ENCODE data around the gene GRIN3B. TPM values are rescaled to one million over a fixed set of nuclear protein-coding genes. Genes with fewer than 3 reads are reported as not detected.
A peak's percentile ranks its signal among the peaks of the same experiment; 100 is the strongest.

The GRIN3B gene
- total and polyA plus RNA-seq, 7 experiments from 2014 or later = 0.10 to 0.56 (median 0.19) TPM; not detected in 4

DNA sequence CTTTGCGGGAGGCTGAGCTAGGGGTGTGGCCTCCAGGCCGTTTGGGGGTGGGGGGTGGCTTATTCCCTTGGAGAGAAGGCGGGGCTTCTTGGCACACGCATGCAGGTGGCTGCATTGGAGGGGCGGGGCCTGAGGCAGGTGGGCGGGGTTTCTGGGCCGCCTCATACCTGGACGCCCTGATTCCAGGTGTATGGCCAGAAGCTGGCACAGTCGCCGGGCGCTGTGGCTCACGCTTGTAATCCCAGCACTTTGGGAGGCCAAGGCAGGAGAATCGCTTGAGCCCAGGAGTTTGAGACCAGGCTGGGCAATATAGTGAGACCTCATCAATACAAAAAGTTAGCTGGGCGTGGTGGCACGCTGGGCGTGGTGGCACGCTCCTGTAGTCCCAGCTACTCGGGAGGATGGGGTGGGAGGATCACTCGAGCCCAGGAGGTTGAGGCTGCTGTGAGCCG, 47.5 kb downstream of the GRIN3B start:
- ATAC-seq (no peak), DNase-seq (no peak)
- Histone ChIP-seq H3K27me3 (ENCODE audit: control insufficient read depth in 2 of 2, insufficient read depth in 2 of 2, low read length in 2 of 2) (no peaks in the 10 kb centered on the region), H3K27ac (ENCODE audit: low read depth, low read length) (no peak overlapping the region), H3K36me3 (ENCODE audit: control insufficient read depth in 2 of 3, insufficient read depth in 3 of 3, low read length in 3 of 3) (peaks cover 0 to 55% (median 0%) of the 10 kb centered on the region in 3 experiments), H3K9me3 (ENCODE audit: control insufficient read depth in 2 of 3, low read length in 3 of 3) (no peaks in the 10 kb centered on the region), H3K4me3 (ENCODE audit: low read length) (no peak overlapping the region), H3K4me1 (ENCODE audit: control insufficient read depth in 2 of 2, insufficient read depth in 2 of 2, low read length in 2 of 2) (no peaks in the 10 kb centered on the region)
- Mint-ChIP-seq H3K4me1 (peaks cover 0 to 13% (median 5%) of the 10 kb centered on the region in 7 donors), H3K27me3 (no peaks in the 10 kb centered on the region), H3K9me3 (peaks cover 0 to 2% (median 0%) of the 10 kb centered on the region in 11 donors), H3K27ac (no peak overlapping the region), H3K4me3 (no peak overlapping the region), H3K36me3 (peaks cover 0 to 8% (median 6%) of the 10 kb centered on the region in 5 donors)
- intact Hi-C loops (cut with micrococcal nuclease) = no loop called here
- POLR2A ChIA-PET = interaction anchor here (0.7 to 1.4 kb wide), 7 partner anchors 8 to 804 kb away, joined by 3 to 6 read pairs (median 4); partner anchors contain the start of gene ABCA7
- CTCF ChIA-PET = interaction anchor here (1.2 to 1.4 kb wide), 2 partner anchors 10 to 18 kb away, joined by 3 to 7 read pairs; no protein-coding TSS in a partner anchor

DNA sequence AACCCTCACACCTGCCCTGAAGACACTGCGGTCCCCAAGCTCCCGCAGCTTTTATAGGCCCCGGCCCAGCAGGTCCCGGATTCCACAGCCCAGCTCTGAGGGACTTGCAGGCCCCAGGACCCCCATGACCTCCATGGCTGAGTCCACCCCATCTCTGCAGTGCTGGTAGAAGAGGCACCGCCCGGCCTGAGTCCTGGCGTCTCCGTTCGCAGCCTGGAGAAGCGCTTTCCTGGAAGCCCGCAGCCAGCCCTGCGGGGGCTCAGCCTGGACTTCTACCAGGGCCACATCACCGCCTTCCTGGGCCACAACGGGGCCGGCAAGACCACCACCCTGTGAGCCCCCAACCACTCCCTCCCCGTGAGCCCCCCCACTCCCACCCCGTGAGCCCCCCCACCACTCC, 48.9 kb downstream of the GRIN3B start:
- Histone ChIP-seq H3K9me3 (ENCODE audit: control insufficient read depth in 2 of 3, low read length in 3 of 3) (no peaks in the 10 kb centered on the region), H3K36me3 (ENCODE audit: control insufficient read depth in 2 of 3, insufficient read depth in 3 of 3, low read length in 3 of 3) (peaks cover 0 to 54% (median 0%) of the 10 kb centered on the region in 3 experiments), H3K4me3 (ENCODE audit: low read length) (no peak overlapping the region), H3K27ac (ENCODE audit: low read depth, low read length) (no peak overlapping the region), H3K4me1 (ENCODE audit: control insufficient read depth in 2 of 2, insufficient read depth in 2 of 2, low read length in 2 of 2) (no peaks in the 10 kb centered on the region), H3K27me3 (ENCODE audit: control insufficient read depth in 2 of 2, insufficient read depth in 2 of 2, low read length in 2 of 2) (no peaks in the 10 kb centered on the region)
- H3K4me1 Mint-ChIP-seq = peaks cover 0 to 22% (median 8%) of the 10 kb centered on the region in 7 donors
- no peak overlapping the region for H3K4me3 Mint-ChIP-seq
- intact Hi-C loops (cut with micrococcal nuclease) = no loop called here
- DNase-seq = no peak
- peaks cover 0 to 2% (median 0%) of the 10 kb centered on the region in 11 donors for H3K9me3 Mint-ChIP-seq
- POLR2A ChIA-PET = interaction anchor here (0.7 to 1.5 kb wide), 6 partner anchors 9 to 33 kb away, joined by 3 to 6 read pairs (median 3); partner anchors contain the start of gene ABCA7
- H3K27ac Mint-ChIP-seq = no peak overlapping the region
- no peaks in the 10 kb centered on the region for H3K27me3 Mint-ChIP-seq
- CTCF ChIA-PET = no interaction called here
- H3K36me3 Mint-ChIP-seq = peaks cover 0 to 14% (median 6%) of the 10 kb centered on the region in 5 donors
- ATAC-seq = no peak

DNA sequence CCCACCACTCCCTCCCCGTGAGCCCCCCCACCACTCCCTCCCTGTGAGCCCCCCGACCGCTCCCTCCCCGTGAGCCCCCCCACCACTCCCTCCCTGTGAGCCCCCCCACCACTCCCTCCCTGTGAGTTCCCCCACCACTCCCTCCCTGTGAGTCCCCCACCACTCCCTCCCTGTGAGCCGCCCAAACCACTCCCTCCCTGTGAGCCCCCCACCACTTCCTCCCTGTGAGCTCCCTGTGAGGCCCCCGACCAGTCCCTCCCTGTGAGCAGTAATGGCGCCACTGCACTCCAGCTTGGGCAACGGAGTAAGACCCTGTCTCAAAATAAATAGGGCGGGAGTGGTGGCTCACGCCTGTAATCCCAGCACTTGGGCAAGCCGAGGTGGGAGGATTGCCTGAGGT, 49.6 kb downstream of the GRIN3B start:
- H3K27ac ChIP-seq (ENCODE audit: low read depth, low read length) = no peak overlapping the region
- no peaks in the 10 kb centered on the region for H3K9me3 ChIP-seq (ENCODE audit: control insufficient read depth in 2 of 3, low read length in 3 of 3)
- intact Hi-C loops (cut with micrococcal nuclease) = no loop called here
- H3K4me1 ChIP-seq (ENCODE audit: control insufficient read depth in 2 of 2, insufficient read depth in 2 of 2, low read length in 2 of 2) = no peaks in the 10 kb centered on the region
- Mint-ChIP-seq H3K27ac (peak overlapping the region in 2 of 9 donors; percentile 32 to 51), H3K27me3 (no peaks in the 10 kb centered on the region), H3K4me1 (peaks cover 0 to 22% (median 8%) of the 10 kb centered on the region in 7 donors), H3K4me3 (peak overlapping the region in 1 of 10 donors; percentile 16), H3K9me3 (peaks cover 0 to 2% (median 0%) of the 10 kb centered on the region in 11 donors), H3K36me3 (peaks cover 0 to 14% (median 6%) of the 10 kb centered on the region in 5 donors)
- ChIA-PET POLR2A (interaction anchor here (1.0 to 1.5 kb wide), 4 partner anchors 10 to 26 kb away, joined by 3 to 5 read pairs (median 4); partner anchors contain the start of gene ABCA7), CTCF (interaction anchor here (1.0 to 1.1 kb wide), 2 partner anchors 16 to 194 kb away, joined by 3 to 4 read pairs; no protein-coding TSS in a partner anchor)
- DNase-seq (no peak), ATAC-seq (no peak)
- H3K27me3 ChIP-seq (ENCODE audit: control insufficient read depth in 2 of 2, insufficient read depth in 2 of 2, low read length in 2 of 2) = no peaks in the 10 kb centered on the region
- no peak overlapping the region for H3K4me3 ChIP-seq (ENCODE audit: low read length)
- H3K36me3 ChIP-seq (ENCODE audit: control insufficient read depth in 2 of 3, insufficient read depth in 3 of 3, low read length in 3 of 3) = peaks cover 0 to 55% (median 0%) of the 10 kb centered on the region in 3 experiments

DNA sequence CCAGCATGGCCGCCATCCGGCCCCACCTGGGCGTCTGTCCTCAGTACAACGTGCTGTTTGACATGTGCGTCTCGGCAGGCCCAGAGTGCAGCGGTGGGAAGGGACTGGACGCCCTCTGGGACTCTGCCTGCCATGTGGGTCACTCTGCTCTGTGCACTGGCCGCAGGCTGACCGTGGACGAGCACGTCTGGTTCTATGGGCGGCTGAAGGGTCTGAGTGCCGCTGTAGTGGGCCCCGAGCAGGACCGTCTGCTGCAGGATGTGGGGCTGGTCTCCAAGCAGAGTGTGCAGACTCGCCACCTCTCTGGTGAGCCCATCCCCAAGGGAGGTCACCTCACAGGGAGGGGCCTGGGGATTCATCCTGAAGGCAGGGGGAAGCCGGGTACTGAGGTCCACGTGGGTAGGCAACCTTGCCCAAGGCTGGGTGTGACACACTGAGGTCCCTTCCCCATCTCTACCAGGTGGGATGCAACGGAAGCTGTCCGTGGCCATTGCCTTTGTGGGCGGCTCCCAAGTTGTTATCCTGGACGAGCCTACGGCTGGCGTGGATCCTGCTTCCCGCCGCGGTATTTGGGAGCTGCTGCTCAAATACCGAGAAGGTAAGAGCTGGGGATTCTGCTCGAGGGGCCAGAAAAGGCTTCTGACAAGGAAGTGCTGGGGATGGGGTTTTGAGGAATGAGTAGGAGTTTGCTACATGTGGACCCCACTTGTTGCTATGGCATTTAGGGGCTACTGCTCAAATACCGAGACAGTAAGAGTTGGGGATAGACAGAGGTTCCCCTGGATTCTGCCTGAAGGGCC, 51.0 kb downstream of the GRIN3B start:
- ATAC-seq (no peak), DNase-seq (no peak)
- no peak overlapping the region for H3K27ac ChIP-seq (ENCODE audit: low read depth, low read length)
- H3K27me3 ChIP-seq (ENCODE audit: control insufficient read depth in 2 of 2, insufficient read depth in 2 of 2, low read length in 2 of 2) = no peaks in the 10 kb centered on the region
- peaks cover 0 to 3% (median 0%) of the 10 kb centered on the region in 3 experiments for H3K9me3 ChIP-seq (ENCODE audit: control insufficient read depth in 2 of 3, low read length in 3 of 3)
- intact Hi-C loops (cut with micrococcal nuclease) = no loop called here
- H3K36me3 ChIP-seq (ENCODE audit: control insufficient read depth in 2 of 3, insufficient read depth in 3 of 3, low read length in 3 of 3) = peaks cover 0 to 57% (median 0%) of the 10 kb centered on the region in 3 experiments
- Mint-ChIP-seq H3K4me3 (no peak overlapping the region), H3K27ac (peak overlapping the region in 6 of 9 donors; percentile 3 to 84 (median 56)), H3K27me3 (no peaks in the 10 kb centered on the region), H3K4me1 (peaks cover 0 to 17% (median 5%) of the 10 kb centered on the region in 7 donors), H3K36me3 (peaks cover 0 to 21% (median 7%) of the 10 kb centered on the region in 5 donors), H3K9me3 (peaks cover 0 to 2% (median 0%) of the 10 kb centered on the region in 11 donors)
- POLR2A ChIA-PET = interaction anchor here (0.9 to 1.6 kb wide), 6 partner anchors 8 to 37 kb away, joined by 3 to 7 read pairs (median 4); partner anchors contain the start of genes ABCA7 and CNN2
- H3K4me1 ChIP-seq (ENCODE audit: control insufficient read depth in 2 of 2, insufficient read depth in 2 of 2, low read length in 2 of 2) = no peaks in the 10 kb centered on the region
- CTCF ChIA-PET = interaction anchor here (1.1 kb wide), 1 partner anchor 15 kb away, joined by 4 read pairs; no protein-coding TSS in a partner anchor
- H3K4me3 ChIP-seq (ENCODE audit: low read length) = no peak overlapping the region

DNA sequence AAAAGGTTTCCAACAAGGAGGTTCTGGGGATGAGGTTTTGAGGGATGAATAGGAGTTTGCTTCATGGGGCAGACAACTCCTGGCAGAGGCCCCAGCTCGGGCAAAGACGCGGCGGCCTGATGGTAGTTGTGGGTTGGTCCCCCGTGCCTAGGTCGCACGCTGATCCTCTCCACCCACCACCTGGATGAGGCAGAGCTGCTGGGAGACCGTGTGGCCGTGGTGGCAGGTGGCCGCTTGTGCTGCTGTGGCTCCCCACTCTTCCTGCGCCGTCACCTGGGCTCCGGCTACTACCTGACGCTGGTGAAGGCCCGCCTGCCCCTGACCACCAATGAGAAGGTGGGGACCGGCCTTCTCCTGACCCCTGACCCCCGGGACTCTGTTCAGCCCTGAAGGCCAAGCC, 51.6 kb downstream of the GRIN3B start:
- Mint-ChIP-seq H3K9me3 (peaks cover 0 to 8% (median 4%) of the 10 kb centered on the region in 11 donors), H3K27me3 (no peaks in the 10 kb centered on the region), H3K4me3 (no peak overlapping the region), H3K27ac (peak overlapping the region in 6 of 9 donors; percentile 3 to 84 (median 56)), H3K4me1 (peaks cover 2 to 22% (median 8%) of the 10 kb centered on the region in 7 donors), H3K36me3 (peaks cover 3 to 27% (median 13%) of the 10 kb centered on the region in 5 donors)
- Histone ChIP-seq H3K36me3 (ENCODE audit: control insufficient read depth in 2 of 3, insufficient read depth in 3 of 3, low read length in 3 of 3) (peaks cover 0 to 57% (median 0%) of the 10 kb centered on the region in 3 experiments), H3K4me1 (ENCODE audit: control insufficient read depth in 2 of 2, insufficient read depth in 2 of 2, low read length in 2 of 2) (no peaks in the 10 kb centered on the region), H3K9me3 (ENCODE audit: control insufficient read depth in 2 of 3, low read length in 3 of 3) (peaks cover 0 to 7% (median 0%) of the 10 kb centered on the region in 3 experiments), H3K27ac (ENCODE audit: low read depth, low read length) (no peak overlapping the region), H3K27me3 (ENCODE audit: control insufficient read depth in 2 of 2, insufficient read depth in 2 of 2, low read length in 2 of 2) (no peaks in the 10 kb centered on the region), H3K4me3 (ENCODE audit: low read length) (no peak overlapping the region)
- DNase-seq (no peak), ATAC-seq (no peak)
- ChIA-PET CTCF (no interaction called here), POLR2A (interaction anchor here (0.9 to 1.6 kb wide), 5 partner anchors 9 to 37 kb away, joined by 3 to 7 read pairs (median 4); partner anchors contain the start of genes ABCA7 and CNN2)
- intact Hi-C loops (cut with micrococcal nuclease) = no loop called here

DNA sequence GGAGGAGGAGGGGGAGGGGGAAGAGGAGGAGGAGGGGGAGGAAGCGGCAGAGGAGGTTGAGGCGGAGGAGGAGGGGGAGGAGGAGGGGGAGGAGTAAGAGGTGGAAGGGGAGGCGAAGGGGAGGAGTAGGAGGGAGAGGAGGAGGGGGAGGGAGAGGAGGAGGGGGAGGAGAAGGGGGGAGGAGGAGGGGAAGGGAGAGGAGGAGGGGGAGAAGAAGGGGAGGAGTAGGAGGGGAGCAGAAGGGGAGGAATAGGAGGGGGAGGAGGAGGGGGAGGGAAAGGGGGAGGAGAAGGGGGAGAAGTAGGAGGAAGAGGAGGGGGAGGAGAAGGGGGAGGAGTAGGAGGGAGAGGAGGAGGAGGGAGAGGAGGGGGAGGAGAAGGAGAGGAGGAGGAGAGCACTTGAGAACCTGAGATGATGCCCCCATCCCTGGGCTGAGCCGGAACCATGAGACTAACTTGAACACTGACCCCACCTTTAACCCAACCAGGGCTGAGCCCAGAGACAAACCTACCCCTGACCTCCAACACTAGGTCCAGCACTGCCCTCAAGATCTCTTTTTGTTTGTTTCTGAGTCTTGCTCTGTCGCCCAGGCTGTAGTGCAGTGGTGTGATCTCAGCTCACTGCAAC, 52.2 kb downstream of the GRIN3B start:
- peaks cover 4 to 27% (median 14%) of the 10 kb centered on the region in 7 donors for H3K4me1 Mint-ChIP-seq
- POLR2A ChIA-PET = interaction anchor here (0.6 to 1.8 kb wide), 8 partner anchors 11 to 61 kb away, joined by 3 to 8 read pairs (median 5); partner anchors contain the start of genes ABCA7, ARHGAP45 and CNN2
- Histone ChIP-seq H3K27me3 (ENCODE audit: control insufficient read depth in 2 of 2, insufficient read depth in 2 of 2, low read length in 2 of 2) (no peaks in the 10 kb centered on the region), H3K27ac (ENCODE audit: low read depth, low read length) (no peak overlapping the region), H3K4me3 (ENCODE audit: low read length) (no peak overlapping the region), H3K4me1 (ENCODE audit: control insufficient read depth in 2 of 2, insufficient read depth in 2 of 2, low read length in 2 of 2) (peaks cover 3 to 6% of the 10 kb centered on the region in 2 donors), H3K36me3 (ENCODE audit: control insufficient read depth in 2 of 3, insufficient read depth in 3 of 3, low read length in 3 of 3) (peaks cover 0 to 57% (median 0%) of the 10 kb centered on the region in 3 experiments), H3K9me3 (ENCODE audit: control insufficient read depth in 2 of 3, low read length in 3 of 3) (peaks cover 0 to 14% (median 0%) of the 10 kb centered on the region in 3 experiments)
- H3K36me3 Mint-ChIP-seq = peaks cover 5 to 34% (median 16%) of the 10 kb centered on the region in 5 donors
- peaks cover 0 to 15% (median 7%) of the 10 kb centered on the region in 11 donors for H3K9me3 Mint-ChIP-seq
- peak overlapping the region in 1 of 10 donors; percentile 38 for H3K4me3 Mint-ChIP-seq
- CTCF ChIA-PET = no interaction called here
- H3K27ac Mint-ChIP-seq = peak overlapping the region in 4 of 9 donors; percentile 34 to 61 (median 46)
- intact Hi-C loops (cut with micrococcal nuclease) = no loop called here
- no peak for ATAC-seq
- H3K27me3 Mint-ChIP-seq = no peaks in the 10 kb centered on the region
- no peak for DNase-seq
